ENCODE measurements around the gene LRGUK.

GRCh38 chr7:134313543-134313942 is 186.4 kb downstream of the LRGUK start:
- no peak for TF ChIP-seq POLR2AphosphoS5 (IDR thresholded peaks at IDR 0.05; ENCODE audit: borderline replicate concordance, low read depth, low read length)
- no peak for TF ChIP-seq EZH2 (IDR thresholded peaks at IDR 0.05)
